A549 treated with CpdA at 1 μM for 4 hours (cell line): ENCODE data around the gene PGM5. TPM values are rescaled to one million over a fixed set of nuclear protein-coding genes. Genes with fewer than 3 reads are reported as not detected.

Source experiments
- total RNA-seq: library from RNA; stranded (reverse); fragments of 200-300 nt; extraction: Qiagen RNA extraction; gene quantifications from 5 replicates; pipeline ENCODE4 v1.2.3, GENCODE V29; 2022; ENCODE audit warnings: low read depth

Gene PGM5
- not detected in 5 replicates for total RNA-seq

DNA sequence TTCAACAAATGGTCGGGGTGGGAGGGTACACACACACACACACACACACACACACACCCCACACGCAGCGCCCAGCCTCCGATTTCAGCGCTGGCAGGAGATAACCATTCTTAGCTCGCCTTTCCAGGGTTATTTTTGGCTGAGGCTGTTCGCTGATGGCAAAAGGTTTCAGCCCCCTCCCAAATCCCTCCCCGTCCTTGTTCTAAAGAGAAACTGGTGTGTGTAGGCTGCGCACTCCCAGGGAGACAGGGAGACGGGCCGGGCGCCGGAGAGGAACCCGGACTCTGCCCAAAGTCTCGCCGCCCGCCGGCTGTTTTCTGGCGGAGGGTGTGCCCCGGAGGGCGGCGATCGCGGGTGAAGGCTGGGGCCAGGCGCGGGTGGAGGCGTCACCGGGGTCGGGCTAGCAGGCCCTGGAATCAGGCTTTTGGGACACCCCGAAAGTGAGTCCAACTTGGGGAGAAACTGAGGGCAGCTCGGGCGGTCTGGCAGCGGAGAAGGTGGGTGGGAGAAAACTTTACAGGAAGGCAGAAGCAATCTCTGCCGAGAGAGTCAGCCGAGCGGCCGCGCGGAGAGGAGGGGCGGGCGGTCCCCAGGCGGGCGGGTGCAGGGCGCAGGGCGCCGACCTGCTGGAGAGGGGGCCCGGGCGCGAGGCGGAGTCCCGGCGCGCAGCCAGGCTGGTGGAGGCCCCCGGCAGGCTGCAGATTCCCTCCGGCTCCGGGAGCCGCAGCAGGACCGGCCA lies at the start of gene PGM5:
PGM5 (plus strand) TSS at position 232 of the 739 bp plus-strand sequence. CDS start 517 bp downstream, outside the sequence.

DNA sequence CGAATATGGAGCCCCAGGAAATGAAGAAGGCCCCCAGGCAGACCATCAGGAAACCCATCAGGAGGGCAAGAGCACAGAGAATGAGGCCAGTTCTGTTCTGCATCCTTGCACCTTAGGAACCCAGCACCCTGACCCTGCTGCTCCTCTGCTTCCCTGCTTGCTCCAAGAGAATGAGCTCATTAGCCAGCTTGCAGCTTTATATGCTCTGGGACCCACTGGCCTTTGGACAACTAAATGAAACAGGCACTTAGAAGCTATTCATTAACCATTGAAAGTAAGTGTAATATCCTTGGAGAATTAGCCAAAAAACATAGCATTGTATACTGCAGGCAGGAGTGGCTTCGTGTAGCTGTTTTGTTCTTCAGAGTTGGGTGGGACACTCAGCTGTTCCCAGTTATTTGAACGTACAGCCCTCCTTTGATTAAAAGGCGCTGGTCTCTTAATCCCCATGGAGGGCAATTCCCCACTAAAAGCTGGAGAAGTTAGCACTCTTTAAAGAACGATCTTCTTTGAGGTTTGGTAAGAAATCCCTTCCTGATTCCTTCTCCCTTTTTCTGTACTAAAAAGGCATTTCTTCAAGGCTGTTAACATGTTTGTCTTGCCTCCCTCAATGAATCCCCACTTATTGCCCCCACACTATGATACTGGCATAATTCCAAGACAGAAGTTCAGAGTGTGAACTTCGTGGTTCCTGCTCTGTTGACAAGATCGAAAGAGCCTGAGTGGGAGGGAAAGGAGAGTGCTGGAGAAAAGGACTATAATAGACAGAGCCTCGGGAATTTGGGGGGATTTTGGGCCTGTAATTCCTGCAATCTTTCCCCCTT lies 184.5 kb downstream of the PGM5 start, which contains the start of gene TMEM252:
TMEM252 (minus strand) TSS at position 172 of the 824 bp plus-strand sequence; CDS start at position 103, 69 bp downstream.

Other genes starting within 250 kb of the PGM5 start
- gene ZNG1C, start 114.6 kb upstream of the PGM5 start, total RNA-seq, result 58.1 to 71.3 TPM (median 66.7 TPM) in 5 replicates
- gene FOXD4L3, start 53.7 kb upstream of the PGM5 start, total RNA-seq, result 0.06 to 0.24 TPM (median 0.14 TPM) in 3 of 5 replicates, not detected in the others
- gene TMEM252, start 184.3 kb downstream of the PGM5 start, total RNA-seq, result not detected in 5 replicates